Measurements from ENCODE around the gene SNRNP70. TPM values are rescaled to one million over a fixed set of nuclear protein-coding genes. Genes with fewer than 3 reads are reported as not detected.
A peak's percentile ranks its signal among the peaks of the same experiment; 100 is the strongest.

SNRNP70 gene
- total and polyA plus RNA-seq, 2 of the 13 experiments (the other 11 are each of a cell fraction or from before 2014, with no cell fraction given): 150 to 210 TPM

DNA sequence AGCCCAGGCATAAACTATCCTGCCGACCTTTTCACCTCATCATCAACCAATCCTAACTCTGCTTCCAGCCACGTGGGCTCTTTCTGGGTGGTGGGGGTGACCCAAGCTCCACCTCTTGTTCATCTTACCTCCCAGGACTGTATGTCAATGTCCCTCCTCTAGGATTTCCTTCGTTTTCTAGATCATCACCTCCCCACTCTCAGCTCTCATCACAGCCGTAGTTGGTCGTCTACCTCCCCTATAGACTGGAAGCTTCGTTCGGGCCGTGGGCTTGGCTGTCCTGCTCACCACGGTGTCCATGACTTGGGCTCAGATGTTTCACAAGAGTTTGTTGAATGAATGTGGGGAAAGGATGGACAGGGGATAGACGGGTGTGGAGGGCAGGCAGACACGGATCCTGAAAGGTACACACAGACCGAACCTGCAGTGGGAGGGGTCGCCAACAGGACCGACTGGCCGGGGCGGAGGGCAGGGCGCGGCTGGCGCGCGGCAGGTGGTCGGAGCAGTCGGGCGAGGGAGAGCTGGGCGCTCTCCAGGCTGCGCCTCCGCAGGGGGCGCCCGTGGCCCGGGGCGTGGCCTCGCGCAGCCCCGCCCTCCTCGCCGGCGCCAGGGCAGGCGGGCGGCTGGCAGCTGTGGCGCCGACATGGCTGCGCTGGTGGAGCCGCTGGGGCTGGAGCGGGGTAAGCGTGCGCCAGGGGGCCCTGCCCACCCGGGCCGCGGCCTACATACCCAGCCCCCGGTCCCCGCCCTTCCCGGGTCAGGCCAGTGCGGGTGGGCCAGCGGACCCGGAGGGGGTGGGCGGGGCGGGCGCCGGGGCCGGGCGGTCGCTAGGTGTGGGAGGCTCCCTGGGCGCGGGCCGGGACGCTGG, 28.7 kb downstream of the SNRNP70 start, which contains the start of gene LIN7B (continued):
- TF ChIP-seq LBX2 (CRISPR knock-in tag; IDR thresholded peaks at IDR 0.05; ENCODE audit: borderline replicate concordance) (no peak; the same call in 1 of the 2 replicates), SNAPC2 (CRISPR knock-in tag; IDR thresholded peaks at IDR 0.05) (no peak), SCMH1 (CRISPR knock-in tag; IDR thresholded peaks at IDR 0.05; ENCODE audit: borderline replicate concordance) (no peak), ZFP90 (CRISPR knock-in tag; IDR thresholded peaks at IDR 0.05; ENCODE audit: borderline replicate concordance) (no peak), SAFB2 (CRISPR knock-in tag; IDR thresholded peaks at IDR 0.05; ENCODE audit: borderline replicate concordance, low read depth) (no peak), MYC (CRISPR knock-in tag; IDR thresholded peaks at IDR 0.05; ENCODE audit: borderline replicate concordance) (peak; percentile 53; the same call in 1 of the 2 replicates), MBD4 (IDR thresholded peaks at IDR 0.05; ENCODE audit: borderline replicate concordance, low read length) (no peak), ZNF251 (CRISPR knock-in tag; IDR thresholded peaks at IDR 0.05) (no peak), ZNF124 (CRISPR knock-in tag; IDR thresholded peaks at IDR 0.05) (no peak), FOXC1 (CRISPR knock-in tag; IDR thresholded peaks at IDR 0.05; ENCODE audit: borderline replicate concordance) (peak; percentile 73), MIER2 (CRISPR knock-in tag; IDR thresholded peaks at IDR 0.05) (0 out of 2 replicates have a peak, but pooled peaks have one; percentile 48), CEBPB (IDR thresholded peaks at IDR 0.05; ENCODE audit: borderline replicate concordance, low read depth, low read length) (peak; percentile 53), ZNF572 (CRISPR knock-in tag; IDR thresholded peaks at IDR 0.05) (peak; percentile 62; the same call in 1 of the 2 replicates), THAP9 (CRISPR knock-in tag; IDR thresholded peaks at IDR 0.05; ENCODE audit: borderline replicate concordance) (0 out of 2 replicates have a peak, but pooled peaks have one; percentile 25), ZNF713 (CRISPR knock-in tag; IDR thresholded peaks at IDR 0.05) (no peak), ZNF468 (CRISPR knock-in tag; IDR thresholded peaks at IDR 0.05) (no peak), ZNF816 (CRISPR knock-in tag; IDR thresholded peaks at IDR 0.05; ENCODE audit: borderline replicate concordance) (no peak), HNRNPH1 (optimal IDR thresholded peaks at IDR 0.05; ENCODE audit: low read depth, low read length) (no peak), ZNF431 (CRISPR knock-in tag; IDR thresholded peaks at IDR 0.05; ENCODE audit: borderline replicate concordance, low read depth) (peak; percentile 77; the same call in 1 of the 2 replicates), PRDM4 (CRISPR knock-in tag; IDR thresholded peaks at IDR 0.05; ENCODE audit: borderline replicate concordance) (no peak)
- TF ChIP-seq, protein P1, sequence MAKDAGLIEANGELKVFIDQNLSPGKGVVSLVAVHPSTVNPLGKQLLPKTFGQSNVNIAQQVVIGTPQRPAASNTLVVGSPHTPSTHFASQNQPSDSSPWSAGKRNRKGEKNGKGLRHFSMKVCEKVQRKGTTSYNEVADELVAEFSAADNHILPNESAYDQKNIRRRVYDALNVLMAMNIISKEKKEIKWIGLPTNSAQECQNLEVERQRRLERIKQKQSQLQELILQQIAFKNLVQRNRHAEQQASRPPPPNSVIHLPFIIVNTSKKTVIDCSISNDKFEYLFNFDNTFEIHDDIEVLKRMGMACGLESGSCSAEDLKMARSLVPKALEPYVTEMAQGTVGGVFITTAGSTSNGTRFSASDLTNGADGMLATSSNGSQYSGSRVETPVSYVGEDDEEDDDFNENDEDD (CRISPR knock-in tag; IDR thresholded peaks at IDR 0.05; ENCODE audit: borderline replicate concordance): peak; percentile 68; the same call in 1 of the 2 replicates
